HCT116 (cell line): ENCODE measurements around the gene PNPLA5. TPM values are rescaled to one million over a fixed set of nuclear protein-coding genes. Genes with fewer than 3 reads are reported as not detected.

Experiments
- ATAC-seq: fragments of 200-7000 bp; cut with Tn5 transposase; 2 replicates; pipeline ENCODE4 v1.9.1; 2020; ENCODE audit warnings: mild to moderate bottlenecking, moderate library complexity
- BruUV-seq: library from RNA; stranded (reverse); fragments of 400-500 nt; replicated peaks from 2 replicates; lab custom pipeline; 2021; lab: Mats Ljungman, UMichigan
- CTCF ChIA-PET: fragments of 300-600 bp; sonication (Branson Sonifier 250); formaldehyde crosslinking; loops from one replicate; lab custom pipeline; 2021; ENCODE audit warnings: antibody characterized with exemption; lab: Charles Lee
- POLR2A ChIA-PET: fragments of 300-600, 350-600 bp; sonication (Branson Sonifier 250); formaldehyde crosslinking; loops from one replicate; lab custom pipeline; 2021; ENCODE audit warnings: antibody characterized with exemption; lab: Charles Lee
- RAD21 ChIA-PET, 2 experiments: fragments of 300-600 bp; sonication (Branson Sonifier 250); formaldehyde crosslinking; loops; one replicate each; lab custom pipeline; 2023; ENCODE audit warnings: low total read pairs in 2 of 2; ENCODE audit not compliant: uncharacterized antibody in 2 of 2, unreplicated experiment in 2 of 2, low non-redundant PET in 1 of 2; lab: Charles Lee
- DNase-seq: peaks from one replicate; pipeline ENCODE4 v3.0.0-alpha.2; 2010; ENCODE audit warnings: low read depth, low spot score
- H2AFZ ChIP-seq: fragments of 200-600 bp; shearing (Covaris generic), sonication (generic); 2 replicates; pipeline ENCODE4 v1.6.1; 2017; ENCODE audit warnings: low read depth, mixed run types, mixed read lengths, antibody characterized with exemption, low read length; ENCODE audit not compliant: poor library complexity, severe bottlenecking
- H3K27ac ChIP-seq: 2 replicates; pipeline ENCODE4 v1.5.1; 2012; ENCODE audit warnings: low read depth, low read length
- H3K27me3 ChIP-seq: fragments of 200-600 bp; sonication (generic); 2 replicates; pipeline ENCODE4 v1.6.1; 2016; ENCODE audit warnings: mixed run types, low read length, mixed read lengths; ENCODE audit not compliant: insufficient read depth
- H3K36me3 ChIP-seq, 2 experiments: fragments of 200-500 bp in 1 of 2; fragments of 200-600 bp in 1 of 2; sonication (Bioruptor generic) in 1 of 2; sonication (generic) in 1 of 2; 2 replicates each; pipeline versions ENCODE4 v1.5.1 to v1.6.1; 2014 to 2016; ENCODE audit warnings: low read length in 2 of 2, inconsistent platforms in 1 of 2, mixed read lengths in 1 of 2, mixed run types in 1 of 2; ENCODE audit not compliant: insufficient read depth in 2 of 2, control insufficient read depth in 1 of 2
- H3K4me1 ChIP-seq, 2 experiments: fragments of 200-600 bp in 1 of 2; sonication (generic) in 1 of 2; 2 replicates each; pipeline versions ENCODE4 v1.5.1 to v1.6.1; 2012 to 2017; ENCODE audit warnings: low read length in 2 of 2, inconsistent platforms in 1 of 2, mild to moderate bottlenecking in 1 of 2, mixed read lengths in 1 of 2, mixed run types in 1 of 2, moderate library complexity in 1 of 2; ENCODE audit not compliant: insufficient read depth in 2 of 2, control insufficient read depth in 1 of 2
- H3K4me2 ChIP-seq: fragments of 200-600 bp; sonication (generic); 2 replicates; pipeline ENCODE4 v1.6.1; 2017; ENCODE audit warnings: mixed run types, low read length, mixed read lengths
- H3K4me3 ChIP-seq, 2 experiments: fragments of 200-600 bp in 1 of 2; sonication (generic) in 1 of 2; replicated peaks in 1 of 2; 2 replicates each; pipeline ENCODE4 v1.5.1; 2011 to 2016; ENCODE audit warnings: low read length in 2 of 2, control low read depth in 1 of 2, low read depth in 1 of 2, mild to moderate bottlenecking in 1 of 2, mixed read lengths in 1 of 2, mixed run types in 1 of 2
- H3K79me2 ChIP-seq: fragments of 200-600 bp; sonication (generic); 2 replicates; pipeline ENCODE4 v1.6.1; 2017; ENCODE audit warnings: mild to moderate bottlenecking, mixed run types, low read length, moderate library complexity, mixed read lengths; ENCODE audit not compliant: insufficient read depth
- H3K9ac ChIP-seq: fragments of 200-600 bp; sonication (generic); 2 replicates; pipeline ENCODE4 v1.6.1; 2016; ENCODE audit warnings: low read length, mixed read lengths
- H3K9me2 ChIP-seq: fragments of 200-600 bp; sonication (generic), shearing (Covaris generic); 2 replicates; pipeline ENCODE4 v1.6.1; 2017; ENCODE audit warnings: mixed run types, mild to moderate bottlenecking, moderate library complexity; ENCODE audit not compliant: insufficient read depth
- H3K9me3 ChIP-seq, 2 experiments: fragments of 200-500 bp in 1 of 2; fragments of 200-600 bp in 1 of 2; sonication (Bioruptor generic) in 1 of 2; sonication (generic) in 1 of 2; 2 replicates each; pipeline ENCODE4 v1.6.1; 2014 to 2017; ENCODE audit warnings: low read length in 2 of 2, mixed read lengths in 2 of 2, inconsistent platforms in 1 of 2, low read depth in 1 of 2, mild to moderate bottlenecking in 1 of 2, mixed run types in 1 of 2, moderate library complexity in 1 of 2; ENCODE audit not compliant: control insufficient read depth in 1 of 2, insufficient read depth in 1 of 2
- H4K20me1 ChIP-seq: fragments of 200-600 bp; sonication (generic), shearing (Covaris generic); 2 replicates; pipeline ENCODE4 v1.6.1; 2017; ENCODE audit warnings: mixed run types, mild to moderate bottlenecking, moderate library complexity; ENCODE audit not compliant: insufficient read depth
- ATF3 ChIP-seq: IDR thresholded peaks from 2 replicates; pipeline ENCODE4 v1.6.1; 2012
- CBX3 ChIP-seq: IDR thresholded peaks from 2 replicates; pipeline ENCODE4 v1.6.1; 2012; ENCODE audit warnings: low read depth
- EZH2 ChIP-seq: fragments of 200-600 bp; sonication (generic); IDR thresholded peaks from 2 replicates; pipeline ENCODE4 v1.6.1; 2017; ENCODE audit warnings: antibody characterized with exemption, mixed run types
- EZH2phosphoT487 ChIP-seq: fragments of 200-600 bp; IDR thresholded peaks from 2 replicates; pipeline ENCODE4 v1.6.1; 2018; ENCODE audit warnings: antibody characterized with exemption, borderline replicate concordance
- JUND ChIP-seq: IDR thresholded peaks from 2 replicates; pipeline ENCODE4 v1.6.1; 2012
- POLR2A ChIP-seq: IDR thresholded peaks from 2 replicates; pipeline ENCODE4 v1.7.0; 2011; ENCODE audit warnings: borderline replicate concordance; ENCODE audit not compliant: insufficient read depth, insufficient read length; ENCODE audit errors: extremely low read depth
- POLR2AphosphoS5 ChIP-seq: IDR thresholded peaks from 2 replicates; pipeline ENCODE4 v1.6.1; 2011; ENCODE audit warnings: mild to moderate bottlenecking, low read depth, low read length, moderate library complexity
- SP1 ChIP-seq: IDR thresholded peaks from 2 replicates; pipeline ENCODE4 v1.6.1; 2012; ENCODE audit warnings: low read depth
- SRF ChIP-seq: IDR thresholded peaks from 2 replicates; pipeline ENCODE4 v1.6.1; 2012; ENCODE audit warnings: low read depth
- YY1 ChIP-seq: IDR thresholded peaks from 2 replicates; pipeline ENCODE4 v1.6.1; 2011; ENCODE audit warnings: low read length, low read depth, moderate library complexity, mild to moderate bottlenecking; ENCODE audit not compliant: insufficient replicate concordance; ENCODE audit errors: extremely low read depth
- ZNF274 ChIP-seq: fragments of 200-500 bp; sonication (Bioruptor generic); IDR thresholded peaks from 2 replicates; pipeline ENCODE4 v1.6.1; 2014; ENCODE audit warnings: mild to moderate bottlenecking, low read depth, low read length, inconsistent platforms
- intact Hi-C: fragments of 100-400 bp; cut with micrococcal nuclease; formaldehyde crosslinking; loops from 2 replicates; pipeline ENCODE4 v1.10.0; 2022
- total RNA-seq: library from RNA; stranded (reverse); gene quantifications from one replicate; pipeline ENCODE4 v1.2.1, GENCODE V29; 2021; ENCODE audit not compliant: unreplicated experiment
- TF ChIP-seq, protein P1 (sequence below): IDR thresholded peaks from 2 replicates; pipeline ENCODE4 v1.6.1; 2011; ENCODE audit warnings: mild to moderate bottlenecking, low read length, moderate library complexity; ENCODE audit not compliant: insufficient replicate concordance; ENCODE audit errors: extremely low read depth
- TF ChIP-seq, protein P2 (sequence below): IDR thresholded peaks from 2 replicates; pipeline ENCODE4 v1.6.1; 2012
- TF ChIP-seq, protein P3 (sequence below): IDR thresholded peaks from 2 replicates; pipeline ENCODE4 v1.6.1; 2012; ENCODE audit warnings: low read depth

The PNPLA5 gene
- total RNA-seq, 1 experiment from 2014 or later, result 2.9 TPM

DNA sequence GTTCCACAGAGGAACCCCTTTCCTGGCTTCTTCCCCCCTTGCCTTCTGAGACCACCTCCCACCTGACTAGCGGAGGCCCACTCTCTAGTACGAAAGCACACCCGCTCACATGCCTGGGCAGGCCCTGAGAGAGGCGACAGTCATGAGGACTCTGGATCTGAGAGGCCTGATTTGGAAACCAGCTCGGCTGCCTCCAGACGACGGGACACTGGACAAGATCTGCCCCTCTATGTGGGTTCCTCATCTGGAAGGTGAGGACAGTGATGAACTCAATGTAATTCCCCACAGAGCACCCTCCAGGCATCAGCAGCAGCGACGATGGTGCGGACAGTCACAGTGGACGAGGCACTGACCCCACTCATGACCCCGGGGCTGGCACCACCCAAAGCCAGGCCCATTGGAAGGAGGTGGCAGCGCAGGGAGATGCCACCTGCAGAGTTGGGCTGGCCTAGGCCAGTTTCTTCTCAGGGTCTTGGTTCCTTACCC is 37.0 kb downstream of the PNPLA5 start:
- POLR2A ChIA-PET, result no interaction called here
- Histone ChIP-seq H3K4me3 (no peak overlapping the region), H3K27me3 (peaks cover 7% of the 10 kb centered on the region; the same call in 1 of the 2 replicates), H4K20me1 (no peaks in the 10 kb centered on the region), H3K9me3 (peaks cover 0 to 3% of the 10 kb centered on the region in 2 experiments; a peak in 1 of 4 replicates), H3K9ac (no peak overlapping the region), H3K36me3 (no peaks in the 10 kb centered on the region), H3K4me2 (no peak overlapping the region), H3K9me2 (no peaks in the 10 kb centered on the region), H2AFZ (no peak overlapping the region), H3K4me1 (peaks cover 0 to 6% of the 10 kb centered on the region in 2 experiments; a peak in 1 of 4 replicates), H3K27ac (no peak overlapping the region), H3K79me2 (peaks cover 74% of the 10 kb centered on the region)
- intact Hi-C loops, result no loop called here
- TF ChIP-seq, protein P1, sequence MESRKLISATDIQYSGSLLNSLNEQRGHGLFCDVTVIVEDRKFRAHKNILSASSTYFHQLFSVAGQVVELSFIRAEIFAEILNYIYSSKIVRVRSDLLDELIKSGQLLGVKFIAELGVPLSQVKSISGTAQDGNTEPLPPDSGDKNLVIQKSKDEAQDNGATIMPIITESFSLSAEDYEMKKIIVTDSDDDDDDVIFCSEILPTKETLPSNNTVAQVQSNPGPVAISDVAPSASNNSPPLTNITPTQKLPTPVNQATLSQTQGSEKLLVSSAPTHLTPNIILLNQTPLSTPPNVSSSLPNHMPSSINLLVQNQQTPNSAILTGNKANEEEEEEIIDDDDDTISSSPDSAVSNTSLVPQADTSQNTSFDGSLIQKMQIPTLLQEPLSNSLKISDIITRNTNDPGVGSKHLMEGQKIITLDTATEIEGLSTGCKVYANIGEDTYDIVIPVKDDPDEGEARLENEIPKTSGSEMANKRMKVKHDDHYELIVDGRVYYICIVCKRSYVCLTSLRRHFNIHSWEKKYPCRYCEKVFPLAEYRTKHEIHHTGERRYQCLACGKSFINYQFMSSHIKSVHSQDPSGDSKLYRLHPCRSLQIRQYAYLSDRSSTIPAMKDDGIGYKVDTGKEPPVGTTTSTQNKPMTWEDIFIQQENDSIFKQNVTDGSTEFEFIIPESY, result no peak
- TF ChIP-seq ATF3, result no peak
- no peak for TF ChIP-seq YY1
- TF ChIP-seq SRF, result no peak
- TF ChIP-seq POLR2A, result no peak
- TF ChIP-seq, protein P2, sequence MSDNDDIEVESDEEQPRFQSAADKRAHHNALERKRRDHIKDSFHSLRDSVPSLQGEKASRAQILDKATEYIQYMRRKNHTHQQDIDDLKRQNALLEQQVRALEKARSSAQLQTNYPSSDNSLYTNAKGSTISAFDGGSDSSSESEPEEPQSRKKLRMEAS, result no peak
- TF ChIP-seq, protein P3, sequence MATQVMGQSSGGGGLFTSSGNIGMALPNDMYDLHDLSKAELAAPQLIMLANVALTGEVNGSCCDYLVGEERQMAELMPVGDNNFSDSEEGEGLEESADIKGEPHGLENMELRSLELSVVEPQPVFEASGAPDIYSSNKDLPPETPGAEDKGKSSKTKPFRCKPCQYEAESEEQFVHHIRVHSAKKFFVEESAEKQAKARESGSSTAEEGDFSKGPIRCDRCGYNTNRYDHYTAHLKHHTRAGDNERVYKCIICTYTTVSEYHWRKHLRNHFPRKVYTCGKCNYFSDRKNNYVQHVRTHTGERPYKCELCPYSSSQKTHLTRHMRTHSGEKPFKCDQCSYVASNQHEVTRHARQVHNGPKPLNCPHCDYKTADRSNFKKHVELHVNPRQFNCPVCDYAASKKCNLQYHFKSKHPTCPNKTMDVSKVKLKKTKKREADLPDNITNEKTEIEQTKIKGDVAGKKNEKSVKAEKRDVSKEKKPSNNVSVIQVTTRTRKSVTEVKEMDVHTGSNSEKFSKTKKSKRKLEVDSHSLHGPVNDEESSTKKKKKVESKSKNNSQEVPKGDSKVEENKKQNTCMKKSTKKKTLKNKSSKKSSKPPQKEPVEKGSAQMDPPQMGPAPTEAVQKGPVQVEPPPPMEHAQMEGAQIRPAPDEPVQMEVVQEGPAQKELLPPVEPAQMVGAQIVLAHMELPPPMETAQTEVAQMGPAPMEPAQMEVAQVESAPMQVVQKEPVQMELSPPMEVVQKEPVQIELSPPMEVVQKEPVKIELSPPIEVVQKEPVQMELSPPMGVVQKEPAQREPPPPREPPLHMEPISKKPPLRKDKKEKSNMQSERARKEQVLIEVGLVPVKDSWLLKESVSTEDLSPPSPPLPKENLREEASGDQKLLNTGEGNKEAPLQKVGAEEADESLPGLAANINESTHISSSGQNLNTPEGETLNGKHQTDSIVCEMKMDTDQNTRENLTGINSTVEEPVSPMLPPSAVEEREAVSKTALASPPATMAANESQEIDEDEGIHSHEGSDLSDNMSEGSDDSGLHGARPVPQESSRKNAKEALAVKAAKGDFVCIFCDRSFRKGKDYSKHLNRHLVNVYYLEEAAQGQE, result no peak
- TF ChIP-seq JUND, result no peak
- no peak for TF ChIP-seq SP1
- no peak for TF ChIP-seq POLR2AphosphoS5
- TF ChIP-seq EZH2, result no peak
- TF ChIP-seq ZNF274, result no peak
- no peak for TF ChIP-seq EZH2phosphoT487
- TF ChIP-seq CBX3, result no peak
- no TSS peak for BruUV-seq
- RAD21 ChIA-PET, result no interaction called here
- ATAC-seq, result no peak
- CTCF ChIA-PET, result no interaction called here
- DNase-seq, result no peak
